ENCODE results near the gene RAB43. TPM values are rescaled to one million over a fixed set of nuclear protein-coding genes. Genes with fewer than 3 reads are reported as not detected.
A peak's percentile ranks its signal among the peaks of the same experiment; 100 is the strongest.
"Not testable (repeated sequence)": the region's sequence is repeated elsewhere in the genome, so short reads cannot be mapped to it uniquely, and the experiment has no call there.

The RAB43 gene
- total RNA-seq, result 54.6 and 58.0 TPM in 2 replicates

DNA sequence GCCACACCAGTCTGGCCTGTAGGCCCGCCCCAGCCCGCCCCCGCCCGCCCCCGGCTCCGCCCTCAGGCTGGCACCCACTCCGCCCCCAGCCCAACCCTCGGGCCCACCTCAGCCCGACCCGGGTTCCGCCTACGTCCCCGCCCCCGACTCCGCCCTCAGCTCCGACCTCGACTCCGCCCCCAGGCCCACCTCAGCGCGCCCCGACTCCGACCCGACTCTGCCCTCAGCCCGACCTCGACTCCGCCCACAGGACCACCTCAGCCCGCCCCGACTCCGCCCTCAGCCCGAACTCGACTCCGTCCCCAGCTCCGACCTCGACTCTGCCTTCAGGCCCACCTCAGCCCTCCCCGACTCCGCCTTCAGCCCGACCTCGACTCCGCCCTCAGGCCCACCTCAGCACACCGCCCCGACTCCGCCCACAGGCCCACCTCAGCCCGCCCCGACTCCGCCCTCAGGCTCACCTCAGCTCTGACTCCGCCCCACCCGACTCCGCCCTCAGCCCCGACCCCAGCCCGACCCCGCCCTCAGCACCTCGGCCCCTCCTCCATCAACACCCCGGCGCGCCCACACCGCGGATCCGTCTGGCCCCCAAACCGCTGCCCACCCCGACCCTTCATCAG lies at the start of gene RAB43:
Gene RAB43, minus strand, starts transcription at position 13 of the 620 bp plus-strand sequence. CDS start 315 bp downstream, outside the sequence.
- peak; percentile 47 for DNase-seq (ENCODE audit: low read depth)
- TF ChIP-seq, protein P1, sequence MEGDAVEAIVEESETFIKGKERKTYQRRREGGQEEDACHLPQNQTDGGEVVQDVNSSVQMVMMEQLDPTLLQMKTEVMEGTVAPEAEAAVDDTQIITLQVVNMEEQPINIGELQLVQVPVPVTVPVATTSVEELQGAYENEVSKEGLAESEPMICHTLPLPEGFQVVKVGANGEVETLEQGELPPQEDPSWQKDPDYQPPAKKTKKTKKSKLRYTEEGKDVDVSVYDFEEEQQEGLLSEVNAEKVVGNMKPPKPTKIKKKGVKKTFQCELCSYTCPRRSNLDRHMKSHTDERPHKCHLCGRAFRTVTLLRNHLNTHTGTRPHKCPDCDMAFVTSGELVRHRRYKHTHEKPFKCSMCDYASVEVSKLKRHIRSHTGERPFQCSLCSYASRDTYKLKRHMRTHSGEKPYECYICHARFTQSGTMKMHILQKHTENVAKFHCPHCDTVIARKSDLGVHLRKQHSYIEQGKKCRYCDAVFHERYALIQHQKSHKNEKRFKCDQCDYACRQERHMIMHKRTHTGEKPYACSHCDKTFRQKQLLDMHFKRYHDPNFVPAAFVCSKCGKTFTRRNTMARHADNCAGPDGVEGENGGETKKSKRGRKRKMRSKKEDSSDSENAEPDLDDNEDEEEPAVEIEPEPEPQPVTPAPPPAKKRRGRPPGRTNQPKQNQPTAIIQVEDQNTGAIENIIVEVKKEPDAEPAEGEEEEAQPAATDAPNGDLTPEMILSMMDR (IDR thresholded peaks at IDR 0.05; ENCODE audit: insufficient read depth, low read length, poor library complexity, severe bottlenecking), result no peak

DNA sequence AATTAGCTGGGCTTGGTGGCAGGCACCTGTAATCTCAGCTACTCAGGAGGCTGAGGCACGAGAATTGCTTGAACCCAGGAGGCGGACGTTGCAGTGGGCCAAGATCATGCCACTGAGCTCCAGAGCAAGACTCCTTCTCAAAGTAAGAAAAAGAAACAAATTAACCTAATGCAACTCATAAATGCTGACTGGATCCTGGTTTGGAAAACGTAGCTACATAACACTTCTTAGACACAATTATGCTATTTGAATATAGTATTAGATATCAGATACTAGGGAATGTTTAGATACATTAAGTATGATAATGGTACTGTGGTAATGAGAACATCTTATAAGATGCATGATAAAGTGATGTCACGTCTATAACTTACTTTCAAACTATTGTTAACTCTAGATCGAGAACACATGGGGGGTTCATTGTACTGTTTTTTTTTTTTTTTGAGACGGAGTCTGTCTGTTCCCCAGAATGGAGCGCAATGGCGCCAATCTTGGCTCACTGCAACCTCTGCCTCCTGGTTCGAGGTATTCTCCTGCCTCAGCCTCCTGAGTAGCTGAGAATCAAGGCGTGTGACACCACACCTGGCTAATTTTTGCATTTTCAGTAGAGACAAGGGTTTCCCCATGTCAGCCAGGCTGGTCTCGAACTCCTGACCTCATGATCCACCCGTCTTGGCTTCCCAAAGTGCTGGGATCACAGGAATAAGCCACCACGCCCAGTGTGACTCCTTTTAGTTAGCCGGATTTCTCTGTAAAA lies 45.2 kb upstream of the RAB43 start:
- no peak overlapping the region for H3K4me3 ChIP-seq (ENCODE audit: low read depth, low read length)
- H3K27me3 ChIP-seq (ENCODE audit: control insufficient read depth, insufficient read depth, low read length), result no peaks in the 10 kb centered on the region
- H3K36me3 ChIP-seq (ENCODE audit: control insufficient read depth, insufficient read depth, low read length), result no peaks in the 10 kb centered on the region
- no peak for DNase-seq (ENCODE audit: low read depth)
- TF ChIP-seq, protein P1 (IDR thresholded peaks at IDR 0.05; ENCODE audit: insufficient read depth, low read length, poor library complexity, severe bottlenecking), result no peak

More for the DNA sequence above, at the start of gene RAB43:
- H3K4me3 ChIP-seq (ENCODE audit: low read depth, low read length), result peak within 1 kb of the TSS; percentile 51
- H3K36me3 ChIP-seq (ENCODE audit: control insufficient read depth, insufficient read depth, low read length), result no peaks in the 10 kb centered on the region
- no peaks in the 10 kb centered on the region for H3K27me3 ChIP-seq (ENCODE audit: control insufficient read depth, insufficient read depth, low read length)

DNA sequence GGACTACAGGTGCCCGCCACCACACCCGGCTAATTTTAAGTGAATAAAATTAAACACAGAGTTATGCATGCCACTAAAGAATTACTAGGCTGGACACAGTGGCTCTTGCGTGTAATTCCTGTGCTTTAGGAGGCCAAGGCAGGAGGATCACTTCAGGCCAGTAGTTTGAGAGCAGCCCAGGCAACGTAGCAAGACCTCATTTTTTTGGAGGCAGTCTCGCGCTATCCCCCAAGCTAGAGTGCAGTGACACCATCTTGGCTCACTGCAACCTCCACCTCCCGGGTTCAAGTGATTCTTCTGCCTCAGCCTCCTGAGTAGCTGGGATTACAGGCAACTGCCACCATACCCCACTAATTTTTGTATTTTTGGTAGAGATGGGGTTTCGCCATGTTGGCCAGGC lies 44.0 kb upstream of the RAB43 start:
- DNase-seq (ENCODE audit: low read depth); H3K27me3 ChIP-seq (ENCODE audit: control insufficient read depth, insufficient read depth, low read length); H3K36me3 ChIP-seq (ENCODE audit: control insufficient read depth, insufficient read depth, low read length); H3K4me3 ChIP-seq (ENCODE audit: low read depth, low read length): not testable (repeated sequence)

DNA sequence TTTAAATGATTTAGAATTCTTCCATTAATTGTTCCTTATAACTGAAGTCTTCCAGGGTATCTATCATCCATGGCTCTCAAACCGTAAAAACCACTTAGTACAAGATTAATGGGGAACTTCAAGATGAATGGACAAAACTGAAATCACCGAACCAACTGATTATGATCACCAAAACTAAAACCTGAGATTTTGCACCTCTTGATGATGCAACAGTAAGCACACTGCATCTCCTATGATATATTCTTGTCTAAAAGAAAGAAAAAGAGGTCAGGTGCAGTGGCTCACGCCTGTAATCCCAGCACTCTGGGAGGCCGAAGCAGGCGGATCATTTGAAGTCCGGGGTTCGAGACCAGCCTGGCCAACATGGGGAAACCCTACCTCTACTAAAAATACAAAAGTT lies 42.9 kb upstream of the RAB43 start:
- H3K4me3 ChIP-seq (ENCODE audit: low read depth, low read length), result no peak overlapping the region
- no peak for DNase-seq (ENCODE audit: low read depth)
- TF ChIP-seq, protein P1 (IDR thresholded peaks at IDR 0.05; ENCODE audit: insufficient read depth, low read length, poor library complexity, severe bottlenecking), result no peak

DNA sequence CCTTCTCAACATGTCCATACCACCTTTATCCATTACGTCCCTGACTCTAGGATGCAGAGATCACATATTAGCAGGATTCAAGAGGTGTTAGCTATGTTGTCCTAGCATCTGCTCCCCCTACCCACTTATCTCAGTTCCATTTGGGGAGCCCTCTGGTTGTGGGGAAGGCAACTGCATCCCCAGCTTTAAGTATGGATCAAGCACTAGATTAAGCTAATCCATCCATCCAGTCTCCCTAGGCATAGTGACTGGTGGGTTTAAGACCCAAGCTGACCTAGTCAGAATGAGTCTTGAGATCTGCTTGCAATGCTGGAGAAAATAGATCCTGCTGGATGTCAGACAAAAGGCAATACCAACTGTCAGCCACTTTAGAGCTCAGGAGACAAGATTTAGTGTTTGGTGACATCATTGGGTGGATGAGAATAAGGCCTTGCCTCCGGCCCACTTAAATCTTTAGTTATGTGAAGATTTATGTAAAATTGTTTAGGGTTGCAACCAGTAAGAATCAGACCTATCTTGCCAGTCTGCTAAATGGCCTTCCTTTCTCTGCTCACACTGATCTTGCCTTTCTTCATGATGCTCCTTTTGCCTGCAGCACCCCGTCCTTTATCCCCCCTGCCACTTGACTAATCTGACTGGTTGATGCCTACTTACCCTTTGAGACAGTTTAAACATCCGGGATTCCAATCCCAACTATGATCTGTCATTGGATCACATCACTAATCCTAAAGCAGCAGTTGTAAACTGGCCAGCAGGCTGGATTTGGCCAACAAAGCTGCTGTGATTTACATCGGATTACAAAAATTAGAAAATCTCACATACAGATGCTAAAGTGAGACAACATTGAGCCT lies 41.4 kb upstream of the RAB43 start:
- TF ChIP-seq, protein P1 (IDR thresholded peaks at IDR 0.05; ENCODE audit: insufficient read depth, low read length, poor library complexity, severe bottlenecking), result peak; percentile 37
- Histone ChIP-seq H3K27me3 (ENCODE audit: control insufficient read depth, insufficient read depth, low read length) (no peaks in the 10 kb centered on the region), H3K36me3 (ENCODE audit: control insufficient read depth, insufficient read depth, low read length) (no peaks in the 10 kb centered on the region), H3K4me3 (ENCODE audit: low read depth, low read length) (no peak overlapping the region)
- DNase-seq (ENCODE audit: low read depth), result no peak

More for the DNA sequence above, 42.9 kb upstream of the RAB43 start:
- no peaks in the 10 kb centered on the region for H3K27me3 ChIP-seq (ENCODE audit: control insufficient read depth, insufficient read depth, low read length)
- no peaks in the 10 kb centered on the region for H3K36me3 ChIP-seq (ENCODE audit: control insufficient read depth, insufficient read depth, low read length)

DNA sequence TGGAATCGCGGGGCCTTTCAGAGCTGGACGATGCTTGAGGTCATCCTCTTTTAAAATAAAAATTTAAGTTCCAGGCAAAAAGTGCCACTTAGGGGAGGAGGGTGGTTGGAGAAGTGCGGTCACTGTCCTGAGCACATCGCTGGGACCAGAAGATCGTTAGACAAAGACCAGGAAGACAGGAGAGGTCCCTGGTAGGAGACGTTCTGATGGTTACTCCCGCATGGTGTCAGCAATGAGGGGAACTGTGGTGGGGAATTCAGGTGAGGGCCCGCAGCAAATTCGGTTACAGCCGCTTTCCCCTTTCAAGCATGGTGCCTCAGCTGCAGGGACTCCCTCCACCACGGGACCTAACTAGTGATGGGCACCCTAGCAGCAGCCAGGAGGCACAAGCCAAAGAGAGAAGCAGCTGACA lies 40.3 kb upstream of the RAB43 start:
- Histone ChIP-seq H3K4me3 (ENCODE audit: low read depth, low read length) (peak overlapping the region; percentile 57), H3K27me3 (ENCODE audit: control insufficient read depth, insufficient read depth, low read length) (no peaks in the 10 kb centered on the region), H3K36me3 (ENCODE audit: control insufficient read depth, insufficient read depth, low read length) (no peaks in the 10 kb centered on the region)
- no peak for DNase-seq (ENCODE audit: low read depth)
- TF ChIP-seq, protein P1 (IDR thresholded peaks at IDR 0.05; ENCODE audit: insufficient read depth, low read length, poor library complexity, severe bottlenecking), result no peak

Data from kidney epithelial cell (primary cell).